OCI-M2 (cell line): ENCODE results near the gene KLF12.

ENCODE experiments used
- DNase-seq: peaks from one replicate; lab custom pipeline; 2025; ENCODE audit not compliant: unreplicated experiment; lab: John Stamatoyannopoulos, UW

KLF12 gene

DNA sequence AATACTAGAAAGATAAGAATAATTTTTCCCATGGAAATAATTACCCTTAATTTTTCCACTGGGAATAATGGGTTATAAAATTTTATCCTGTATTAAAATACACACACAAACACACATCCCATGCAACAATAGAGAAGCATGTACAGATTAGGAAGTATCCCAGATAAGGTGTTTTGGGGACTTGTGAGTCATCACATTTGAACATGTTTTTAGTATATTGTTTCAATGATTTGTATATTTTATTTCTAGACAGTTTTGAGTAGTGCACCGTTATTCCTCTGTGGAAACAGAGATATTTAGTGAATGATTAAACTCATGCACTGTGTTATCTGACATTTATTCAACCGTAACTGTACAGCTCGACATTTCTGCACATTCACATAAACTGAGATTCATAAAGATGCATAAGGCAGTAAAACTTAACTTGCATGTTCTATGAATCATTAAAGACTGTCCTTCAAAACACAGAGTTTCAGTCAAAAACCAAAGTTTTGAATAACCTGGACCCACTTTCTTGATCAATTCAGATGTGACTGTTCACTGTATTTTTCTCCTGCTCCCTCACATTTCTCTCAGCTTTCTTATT lies 30.1 kb downstream of the KLF12 start:
- no peak for DNase-seq

- no peak for DNase-seq
Observed at GRCh38 chr13:74103196-74103595, 31.0 kb downstream of the KLF12 start.

DNA sequence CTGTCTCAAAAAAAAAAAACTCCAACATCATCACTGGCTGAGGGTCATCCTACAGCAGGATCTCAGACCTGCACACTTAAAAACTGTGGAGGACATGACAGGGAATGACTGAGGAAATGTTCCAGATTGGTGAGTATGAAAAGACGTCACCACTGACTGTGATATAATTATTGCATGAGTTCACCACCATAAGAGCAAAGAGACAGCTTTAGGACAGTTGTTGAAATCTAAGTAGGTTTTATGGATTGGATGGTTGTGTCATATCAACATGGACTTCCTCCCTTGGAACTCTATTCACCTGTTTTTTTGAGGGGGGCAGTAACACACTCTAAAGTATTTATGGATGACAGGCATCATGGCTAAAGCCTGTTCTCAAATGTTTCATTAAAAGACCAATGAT lies 31.5 kb downstream of the KLF12 start:
- DNase-seq = no peak

- no peak for DNase-seq
Observed at GRCh38 chr13:74101436-74101835, 32.8 kb downstream of the KLF12 start.

DNA sequence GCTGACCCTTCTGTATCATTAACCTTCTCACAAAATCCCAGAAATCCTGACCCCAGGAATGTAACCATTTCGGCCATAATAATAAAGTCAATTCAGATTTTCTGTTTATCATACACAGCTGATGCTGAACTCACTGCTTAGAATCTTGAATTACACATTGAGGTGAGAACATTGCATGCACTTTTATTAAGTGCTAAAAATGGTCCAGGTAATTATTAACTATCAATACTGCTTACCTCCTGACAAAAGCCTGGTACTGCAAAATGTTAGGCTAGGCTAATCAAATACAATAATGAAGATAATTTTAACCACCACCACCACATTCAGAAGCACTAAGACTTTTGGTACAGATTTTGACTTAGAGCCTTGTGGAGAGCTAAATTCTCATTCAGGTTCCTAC lies 36.1 kb downstream of the KLF12 start:
- no peak for DNase-seq

DNA sequence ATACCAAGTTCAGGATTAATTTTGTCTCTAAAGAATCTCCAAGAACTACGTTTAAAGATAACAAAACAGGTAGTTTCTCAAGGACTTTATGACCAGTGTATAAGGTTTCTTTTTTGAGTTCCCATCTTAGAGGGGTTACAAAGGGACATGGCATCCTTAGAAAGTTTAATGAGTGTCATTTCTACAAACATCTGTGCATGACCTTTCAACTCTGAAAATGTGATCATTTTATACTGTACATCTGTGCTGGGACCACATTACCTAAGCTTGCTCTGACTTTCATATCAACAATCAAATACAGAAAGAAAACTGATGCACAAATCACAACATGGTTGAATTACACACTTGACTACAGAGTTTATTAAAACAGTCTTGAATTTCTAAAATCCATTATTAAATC lies 37.1 kb downstream of the KLF12 start:
- no peak for DNase-seq

DNA sequence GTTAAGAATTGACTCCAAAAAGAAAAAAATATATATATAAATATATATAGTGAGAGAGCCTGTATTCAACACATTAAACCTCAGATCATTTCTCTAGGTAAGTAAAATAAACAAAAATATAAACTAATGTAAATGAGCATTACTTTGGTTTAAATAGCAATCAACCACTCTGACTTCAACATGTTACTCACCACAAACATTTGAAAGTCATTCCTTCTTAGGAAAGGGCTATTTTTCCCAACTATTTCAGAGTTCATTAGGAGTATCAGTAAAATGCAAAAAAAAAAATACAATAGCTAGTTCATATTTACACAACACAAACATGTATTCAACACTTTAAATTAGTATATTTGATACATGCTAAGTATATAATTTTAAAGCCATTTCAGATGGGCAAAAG lies 40.5 kb downstream of the KLF12 start:
- DNase-seq = no peak

DNA sequence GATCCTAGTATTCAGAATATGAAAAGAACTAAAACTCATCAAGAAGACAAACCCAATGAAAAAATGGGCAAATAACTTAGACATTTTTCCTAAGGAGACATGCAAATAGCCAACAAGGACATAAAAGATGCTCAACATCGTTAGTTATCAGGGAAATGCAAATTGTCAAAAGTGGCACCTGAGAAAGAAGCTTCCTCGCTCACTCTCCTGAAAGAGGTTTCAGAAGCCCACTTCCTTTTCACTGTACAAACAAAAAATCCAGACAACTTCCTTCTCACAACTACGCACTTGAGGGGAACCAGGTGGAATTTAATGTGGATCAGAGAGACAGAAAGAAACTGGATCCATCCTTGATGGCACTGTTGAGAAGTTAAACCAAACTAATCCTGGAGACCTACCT lies 41.5 kb downstream of the KLF12 start:
- no peak for DNase-seq

- no peak for DNase-seq
Observed at GRCh38 chr13:74090869-74091605, 43.2 kb downstream of the KLF12 start.

DNA sequence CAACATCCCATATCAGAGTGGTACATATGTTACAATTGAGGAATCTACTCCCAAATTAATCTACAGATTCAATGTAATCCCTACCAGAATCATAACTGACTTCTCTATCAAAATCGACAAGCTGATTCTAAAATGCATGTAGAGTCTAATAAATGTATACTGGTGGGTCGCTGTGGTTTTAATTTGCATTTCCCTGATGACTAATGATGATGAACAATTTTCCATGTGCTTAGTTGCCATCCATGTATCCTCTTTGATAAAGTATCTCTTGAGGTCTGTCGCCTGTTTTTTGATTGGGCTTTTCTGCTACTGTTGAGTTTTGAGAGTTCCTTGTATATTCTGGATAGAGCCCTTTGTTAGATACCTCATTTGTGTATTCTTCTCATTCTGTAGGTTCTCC lies 43.8 kb downstream of the KLF12 start:
- DNase-seq = no peak

DNA sequence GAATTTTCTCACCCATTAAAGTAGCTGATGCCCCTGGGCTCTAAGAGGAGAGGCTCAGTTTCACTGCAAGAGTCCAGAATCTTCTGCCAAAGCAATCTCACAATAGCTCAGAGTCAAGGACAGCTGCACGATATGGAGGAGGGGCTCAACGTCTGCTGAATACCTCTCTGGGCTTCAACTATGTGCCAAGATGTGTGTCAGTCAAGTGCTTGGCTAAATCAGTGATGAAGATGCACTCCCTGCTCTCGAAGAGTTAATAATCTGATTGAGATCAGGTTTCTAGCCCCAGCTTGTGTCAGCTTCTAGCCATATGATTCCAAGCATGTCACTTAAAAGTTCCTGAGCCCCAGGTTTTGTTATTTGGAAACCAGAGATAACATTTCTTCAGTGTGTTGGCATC lies 46.8 kb downstream of the KLF12 start:
- DNase-seq = no peak
